ENCODE data around the gene CDK6.

The CDK6 gene

DNA sequence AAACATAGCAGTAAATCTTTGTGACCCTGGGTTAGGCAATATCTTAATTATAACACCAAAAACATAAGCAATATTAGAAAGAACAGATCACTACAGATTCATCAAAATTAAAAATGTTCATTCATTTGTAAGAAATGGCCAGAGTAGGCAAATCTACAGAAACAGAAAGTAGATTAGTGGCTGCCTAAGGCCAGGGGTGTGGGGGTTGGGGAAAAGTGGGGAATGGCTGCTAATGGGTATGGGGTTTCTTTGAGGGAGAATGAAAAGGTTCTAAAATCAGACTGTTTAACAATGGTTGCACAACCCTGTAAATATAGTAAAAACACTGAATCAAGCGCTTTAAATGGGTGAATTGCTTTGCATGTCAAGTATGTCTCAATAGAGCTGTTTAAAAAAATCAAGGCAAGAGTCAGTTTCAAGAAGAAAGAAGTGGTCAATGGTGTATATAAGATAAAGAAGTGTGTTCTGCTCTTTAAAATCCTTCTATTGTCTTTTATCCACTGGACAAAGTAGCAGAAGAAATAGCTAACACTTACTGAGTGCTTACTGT is 42.6 kb downstream of the CDK6 start:
- DNase-seq (ENCODE audit: low read depth): no peak

GRCh38 chr7:92790992-92791391 is 45.4 kb downstream of the CDK6 start:
- no peak for DNase-seq (ENCODE audit: low read depth)

- DNase-seq (ENCODE audit: low read depth): no peak
Measured at GRCh38 chr7:92788559-92789183, 47.7 kb downstream of the CDK6 start.

GRCh38 chr7:92785923-92786322 is 50.5 kb downstream of the CDK6 start:
- DNase-seq (ENCODE audit: low read depth): no peak

DNA sequence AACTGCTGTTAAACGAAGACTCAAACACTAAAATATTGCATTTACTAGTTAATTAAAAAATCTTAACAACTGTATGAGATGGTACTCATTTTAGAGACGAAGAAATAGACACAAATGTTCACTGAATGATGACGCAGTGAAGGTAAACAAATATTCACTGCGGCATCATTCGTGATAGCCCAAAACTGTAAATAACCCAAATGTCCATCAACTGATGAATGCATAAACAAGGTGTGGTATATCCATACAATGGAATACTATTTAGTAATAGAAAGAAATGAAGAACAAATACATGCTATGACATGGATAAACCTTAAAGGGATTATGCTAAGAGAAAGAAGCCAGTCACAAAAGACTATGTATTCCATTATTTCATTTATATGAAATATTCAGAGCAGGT is 51.4 kb downstream of the CDK6 start:
- DNase-seq (ENCODE audit: low read depth): no peak

DNA sequence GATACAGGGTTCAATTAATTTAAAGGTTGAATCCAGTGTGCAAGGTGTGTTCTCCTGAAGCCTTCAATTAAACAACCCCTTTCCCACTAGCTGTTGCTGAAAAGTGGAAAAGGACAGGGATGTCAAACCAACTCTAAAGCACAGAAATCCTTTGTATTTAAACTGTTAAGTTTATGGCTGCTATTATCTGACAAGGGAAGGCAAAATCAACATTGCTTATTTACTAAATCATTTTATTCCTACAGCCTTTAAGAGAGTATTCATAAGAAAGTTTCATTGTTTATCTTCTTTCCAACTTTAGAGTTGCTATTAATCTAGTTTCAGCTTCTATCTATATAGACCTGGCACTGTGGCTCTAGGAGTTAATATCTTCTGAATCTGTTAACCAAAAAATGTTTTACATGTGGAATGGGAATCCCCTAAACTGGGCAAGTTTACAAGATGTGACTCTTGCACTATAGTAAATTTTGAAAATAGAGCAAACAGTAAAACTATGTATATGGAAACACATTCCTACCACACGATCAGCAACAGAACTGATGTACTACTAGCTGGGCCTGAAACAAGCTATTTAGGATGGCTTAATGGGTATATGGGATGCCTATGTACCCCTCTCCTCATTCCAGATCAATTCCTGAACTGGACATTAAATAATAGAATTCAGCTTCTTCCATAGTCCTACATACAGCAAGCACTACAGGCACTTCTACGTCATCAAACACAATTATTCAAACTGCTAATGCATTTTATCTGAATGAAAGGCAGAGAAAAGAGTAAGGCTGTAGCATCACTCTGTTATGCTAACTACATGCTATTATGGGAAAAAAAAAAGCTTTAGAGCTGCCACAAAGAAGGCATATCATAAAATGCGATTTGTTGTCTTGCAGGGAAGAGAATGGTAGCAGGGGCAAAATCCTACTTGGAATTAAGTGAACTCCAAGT is 52.8 kb downstream of the CDK6 start:
- DNase-seq (ENCODE audit: low read depth): no peak

DNA sequence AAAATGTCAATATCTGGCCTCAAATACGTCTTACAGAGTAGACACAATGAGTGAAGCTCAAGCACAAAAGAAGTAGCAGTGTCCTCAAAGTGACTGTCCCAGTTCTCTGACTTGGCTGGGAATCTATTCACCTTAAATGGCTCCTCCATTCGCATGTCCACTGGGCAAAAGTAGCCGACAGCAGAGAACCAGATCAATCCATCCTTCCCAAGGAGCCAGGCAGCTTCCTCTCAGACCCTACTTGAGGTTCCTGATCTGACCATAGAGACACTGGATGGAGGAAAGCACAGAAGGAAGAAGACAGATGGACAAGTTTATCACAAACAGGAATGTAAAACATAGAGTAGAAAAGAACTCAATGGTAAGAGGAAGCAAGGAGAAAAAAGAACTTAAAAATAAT is 53.5 kb downstream of the CDK6 start:
- DNase-seq (ENCODE audit: low read depth): no peak

DNA sequence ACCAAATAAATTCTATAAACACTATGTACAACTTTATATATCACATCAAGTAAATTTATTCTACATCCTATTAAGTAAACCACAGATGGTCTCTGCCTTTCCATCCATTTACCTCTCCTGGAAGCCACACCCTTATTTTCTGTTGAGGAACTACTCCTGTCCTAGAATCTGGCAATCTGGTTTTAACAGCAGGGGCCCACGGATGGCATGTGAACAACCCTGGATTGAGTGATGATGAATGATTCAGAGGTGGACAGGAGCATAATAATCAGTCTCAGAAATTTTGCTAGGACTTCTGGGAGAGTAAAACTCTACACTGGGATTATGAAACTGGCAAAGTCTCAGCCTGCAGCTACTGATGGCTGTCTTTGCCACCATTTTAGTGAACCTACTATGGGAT is 54.1 kb downstream of the CDK6 start:
- no peak for DNase-seq (ENCODE audit: low read depth)

DNA sequence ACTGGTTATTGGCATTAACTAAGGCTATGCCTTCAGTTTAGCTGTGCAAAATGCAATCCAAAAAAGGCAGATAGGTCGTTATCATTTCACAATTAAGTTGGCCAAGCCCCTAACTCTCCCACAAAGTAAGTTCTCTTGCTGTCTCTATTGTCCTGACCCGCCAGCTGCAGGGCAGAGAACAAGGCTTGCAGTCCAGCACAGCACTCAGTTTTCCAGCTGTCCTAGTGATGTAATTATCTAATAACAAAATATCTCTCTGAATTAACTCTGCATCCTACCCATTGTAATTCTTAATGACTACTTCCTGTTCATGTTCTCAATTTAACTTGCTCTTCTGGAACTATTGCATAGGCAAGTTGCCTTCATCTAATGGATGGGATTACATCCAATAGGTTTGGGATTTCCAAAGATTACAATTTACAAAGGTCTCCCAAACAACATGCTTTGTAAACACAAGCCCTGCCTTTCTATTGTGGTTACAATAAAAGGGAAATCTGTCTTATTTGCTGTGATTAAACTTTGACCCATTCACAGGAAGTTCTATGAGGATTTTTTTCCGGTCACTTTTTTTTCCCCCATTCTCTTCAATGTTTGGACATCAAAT is 55.2 kb downstream of the CDK6 start:
- DNase-seq (ENCODE audit: low read depth): no peak

DNA sequence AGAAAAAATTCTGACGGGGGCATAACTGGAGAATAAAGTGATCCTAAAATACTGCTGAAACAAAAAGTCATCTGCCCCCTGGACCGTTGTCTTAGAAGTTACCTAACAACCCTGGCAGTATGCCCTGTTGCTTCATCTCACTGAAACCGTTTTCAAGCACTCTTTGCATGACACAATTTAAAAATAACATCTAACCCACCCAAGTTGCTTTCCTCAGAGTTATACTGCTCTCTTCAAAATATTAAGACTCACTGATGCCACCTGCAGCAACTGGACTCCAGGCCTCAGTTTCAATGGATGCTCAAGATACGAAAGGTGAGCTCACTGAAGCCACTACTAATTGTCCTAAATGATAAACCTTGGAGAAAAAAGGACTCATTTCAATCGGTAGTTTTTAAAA is 57.4 kb downstream of the CDK6 start:
- no peak for DNase-seq (ENCODE audit: low read depth)

DNA sequence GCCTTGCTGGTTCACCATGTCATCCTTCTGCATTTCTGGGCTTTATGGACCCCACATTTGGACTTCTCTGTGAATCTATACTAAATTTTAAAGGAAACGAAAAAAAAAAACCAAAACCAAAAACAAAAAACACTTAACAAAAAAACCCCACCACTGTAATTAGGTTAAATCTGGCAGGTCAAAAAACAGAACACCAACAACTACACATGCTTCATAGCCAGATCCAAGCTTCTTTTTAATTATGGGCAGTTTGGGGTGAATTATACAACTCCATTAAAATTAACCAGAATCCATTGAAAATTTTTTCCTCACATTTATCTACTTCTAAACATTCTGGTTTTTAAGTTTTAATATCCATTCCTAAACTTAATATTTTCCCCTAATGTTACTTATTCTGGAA is 58.4 kb downstream of the CDK6 start:
- no peak for DNase-seq (ENCODE audit: low read depth)

GRCh38 chr7:92773808-92774207 is 62.6 kb downstream of the CDK6 start:
- DNase-seq (ENCODE audit: low read depth): no peak

- DNase-seq (ENCODE audit: low read depth): no peak
Measured at GRCh38 chr7:92769844-92770243, 66.5 kb downstream of the CDK6 start.

- no peak for DNase-seq (ENCODE audit: low read depth)
Measured at GRCh38 chr7:92769394-92769699, 67.0 kb downstream of the CDK6 start.

GRCh38 chr7:92768501-92769393 is 67.6 kb downstream of the CDK6 start:
- no peak for DNase-seq (ENCODE audit: low read depth)

DNA sequence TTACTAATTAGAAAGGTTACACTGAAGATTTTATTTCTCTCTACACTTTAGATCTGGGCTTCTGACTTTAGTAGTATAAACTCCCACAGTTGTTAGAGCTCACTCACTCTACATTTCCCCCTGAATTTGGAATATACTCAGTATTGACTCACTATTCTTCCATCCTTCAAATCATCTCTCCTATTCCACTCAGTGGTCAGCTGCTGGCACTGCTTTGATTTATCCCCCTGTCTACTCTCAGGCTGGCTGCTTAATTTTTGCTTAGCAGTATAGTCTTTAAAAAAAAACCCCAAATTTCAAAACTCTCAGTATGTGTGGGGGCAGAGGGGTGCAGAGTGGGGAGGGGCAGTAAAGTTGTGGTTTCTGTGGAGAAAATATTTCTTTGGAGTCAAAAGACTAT is 68.9 kb downstream of the CDK6 start:
- DNase-seq (ENCODE audit: low read depth): no peak

GRCh38 chr7:92766461-92767003 is 69.8 kb downstream of the CDK6 start:
- DNase-seq (ENCODE audit: low read depth): no peak

DNA sequence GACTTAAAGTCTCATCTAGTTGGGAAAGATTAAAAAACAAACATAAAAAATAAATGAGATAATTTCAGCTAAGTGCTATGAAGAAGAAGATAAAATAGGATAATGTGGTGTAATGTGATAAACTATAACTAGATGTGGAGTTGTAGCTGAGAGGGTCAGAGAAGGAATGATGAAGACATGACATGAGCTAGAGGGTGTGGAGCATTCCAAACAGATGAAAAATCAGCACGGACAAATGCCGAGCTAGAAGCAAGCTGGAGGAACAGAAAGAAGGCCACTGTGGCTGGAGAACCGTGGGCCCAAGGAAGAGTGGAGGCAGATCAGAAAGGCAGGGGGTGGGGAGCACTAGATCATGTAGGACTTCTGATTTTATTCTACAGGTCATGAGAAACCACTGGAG is 70.6 kb downstream of the CDK6 start:
- DNase-seq (ENCODE audit: low read depth): no peak

GRCh38 chr7:92763636-92764423 is 72.5 kb downstream of the CDK6 start:
- DNase-seq (ENCODE audit: low read depth): no peak

DNA sequence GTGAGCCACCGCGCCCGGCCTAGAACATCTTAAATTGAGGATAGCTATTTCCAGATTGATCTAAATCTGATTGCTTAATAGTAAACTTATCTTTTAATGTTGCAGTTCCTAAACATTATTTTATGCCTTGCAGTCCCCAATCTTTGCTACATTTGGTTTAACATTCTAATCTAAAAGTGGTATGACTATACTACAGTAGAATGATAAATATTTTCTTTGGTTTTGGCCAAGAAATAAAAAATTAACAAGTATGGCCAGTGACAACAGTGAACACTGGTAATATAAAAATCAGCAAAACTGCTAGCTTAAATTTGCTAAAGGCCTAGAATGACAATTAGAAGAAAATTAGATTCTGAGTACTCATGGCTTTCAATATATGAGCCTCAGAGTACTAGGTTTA is 73.5 kb downstream of the CDK6 start:
- no peak for DNase-seq (ENCODE audit: low read depth)

Measured in stimulated activated CD4-positive, alpha-beta T cell treated with anti-CD3 and anti-CD28 coated beads, Interleukin-2, amount 100 ng/mL, for 4 hours (primary cell).